HepG2 (cell line): ENCODE results near the gene ELMOD1. TPM values are rescaled to one million over a fixed set of nuclear protein-coding genes. Genes with fewer than 3 reads are reported as not detected.

Source experiments
- ATAC-seq: fragments of 200-7000 bp; cut with Tn5 transposase; 3 replicates; pipeline ENCODE4 v1.9.1; 2020; ENCODE audit warnings: mild to moderate bottlenecking, moderate library complexity
- BruUV-seq: library from RNA; stranded (reverse); fragments of 400-500 nt; replicated peaks from 2 replicates; lab custom pipeline; 2021; lab: Mats Ljungman, UMichigan
- CTCF ChIA-PET: fragments of 300-600 bp; formaldehyde crosslinking; extraction: SDS; loops from one replicate; lab custom pipeline; 2021; ENCODE audit warnings: low total read pairs, inconsistent platforms, low intra/inter-chr PET ratio; lab: Yijun Ruan, JAX
- POLR2A ChIA-PET: fragments of 350-600 bp; sonication (Branson Sonifier 250); formaldehyde crosslinking; loops from one replicate; lab custom pipeline; 2020; ENCODE audit warnings: antibody characterized with exemption, inconsistent platforms; lab: Yijun Ruan, JAX
- DNase-seq: peaks from one replicate; pipeline ENCODE4 v3.0.0-alpha.2; 2015; ENCODE audit warnings: low spot score
- FAIRE-seq: peaks from 3 replicates; lab custom pipeline; 2011; peaks lifted over from hg19 to GRCh38; lab: Jason Lieb, UNC
- H2AFZ ChIP-seq: one replicate; pipeline ENCODE4 v1.6.1; 2011; ENCODE audit warnings: low read length, inconsistent platforms
- H3K27ac ChIP-seq: fragments of 300-600 bp; 3 replicates; pipeline ENCODE4 v1.8.0; 2011; ENCODE audit warnings: mixed run types, mild to moderate bottlenecking, mixed read lengths, low read length, inconsistent platforms; ENCODE audit not compliant: insufficient read depth; ENCODE audit errors: extremely low read length
- H3K27me3 ChIP-seq, 2 experiments: fragments of 200-600 bp in 1 of 2; 2 replicates in 1 of 2; 3 replicates in 1 of 2; pipeline versions ENCODE4 v1.6.0 to v1.8.0; 2011; ENCODE audit warnings: low read length in 2 of 2, mild to moderate bottlenecking in 2 of 2, moderate library complexity in 2 of 2, inconsistent platforms in 1 of 2; ENCODE audit not compliant: insufficient read depth in 2 of 2, control insufficient read depth in 1 of 2
- H3K36me3 ChIP-seq, 2 experiments: fragments of 200-600 bp in 1 of 2; replicated peaks in 1 of 2; 2 replicates in 1 of 2; 3 replicates in 1 of 2; pipeline versions ENCODE4 v1.5.1 to v1.8.0; 2011; ENCODE audit warnings: low read length in 2 of 2, inconsistent platforms in 1 of 2; ENCODE audit not compliant: insufficient read depth in 2 of 2, control insufficient read depth in 1 of 2
- H3K4me1 ChIP-seq: 2 replicates; pipeline ENCODE4 v1.5.1; 2012; ENCODE audit warnings: low read length, inconsistent platforms; ENCODE audit not compliant: insufficient read depth
- H3K4me2 ChIP-seq: 2 replicates; pipeline ENCODE4 v1.6.0; 2011; ENCODE audit warnings: low read depth, low read length, inconsistent platforms
- H3K4me3 ChIP-seq, 3 experiments: fragments of 200-600 bp in 1 of 3; sonication (generic), shearing (Covaris generic) in 1 of 3; replicated peaks in 1 of 3; 2 replicates each; pipeline ENCODE4 v1.5.1; 2011 to 2016; ENCODE audit warnings: low read length in 3 of 3, inconsistent platforms in 2 of 3, low read depth in 2 of 3, mild to moderate bottlenecking in 2 of 3, control low read depth in 1 of 3, mixed read lengths in 1 of 3; ENCODE audit not compliant: insufficient read depth in 1 of 3
- H3K79me2 ChIP-seq: one replicate; pipeline ENCODE4 v1.6.1; 2011; ENCODE audit warnings: low read length, inconsistent platforms; ENCODE audit not compliant: insufficient read depth
- H3K9ac ChIP-seq: 2 replicates; pipeline ENCODE4 v1.6.0; 2011; ENCODE audit warnings: mild to moderate bottlenecking, low read depth, low read length, inconsistent platforms; ENCODE audit not compliant: insufficient read depth
- H3K9me3 ChIP-seq: 2 replicates; pipeline ENCODE4 v1.5.1; 2012; ENCODE audit warnings: mild to moderate bottlenecking, low read length
- H4K20me1 ChIP-seq: 2 replicates; pipeline ENCODE4 v1.6.0; 2011; ENCODE audit warnings: inconsistent platforms, mild to moderate bottlenecking, low read length, moderate library complexity; ENCODE audit not compliant: insufficient read depth
- CEBPG ChIP-seq: IDR thresholded peaks from 2 replicates; pipeline ENCODE4 v1.6.1; 2016
- MTF2 ChIP-seq: sonication (generic); formaldehyde crosslinking; IDR thresholded peaks from 2 replicates; pipeline ENCODE4 v1.5.0; 2020; ENCODE audit warnings: missing genetic modification reagents, borderline replicate concordance
- SCMH1 ChIP-seq: sonication (generic); formaldehyde crosslinking; IDR thresholded peaks from 2 replicates; pipeline ENCODE4 v1.9.0; 2021; ENCODE audit warnings: missing genetic modification reagents, mild to moderate bottlenecking, borderline replicate concordance
- SRF ChIP-seq: IDR thresholded peaks from 2 replicates; pipeline ENCODE4 v1.6.1; 2011; ENCODE audit warnings: mild to moderate bottlenecking, low read depth, low read length, moderate library complexity
- WGBS: methylation state at CpG from one replicate; pipeline ENCODE4 v1.1.6; 2017; ENCODE audit warnings: low lambda C conversion rate; 5-methylcytosine and 5-hydroxymethylcytosine counted together
- in situ Hi-C: cut with HindIII; loops from 2 replicates; pipeline ENCODE4 v1.10.0; 2017; ENCODE audit warnings: low pct_unique_long_range_greater_than_20kb; ENCODE audit not compliant: extremely low pct_ligation_motif_present
- intact Hi-C: fragments of 100-400 bp; cut with micrococcal nuclease; formaldehyde crosslinking; loops from one replicate; pipeline ENCODE4 v1.10.0; 2022; ENCODE audit not compliant: unreplicated experiment
- polyA plus RNA-seq, 8 experiments: library from polyadenylated mRNA; depleted of rRNA in 3 of 8; stranded (reverse) in 7 of 8; unstranded in 1 of 8; fragments of >200 nt; fragmentation: Illumina TruSeq in 4 of 8; extraction: Trizol in 4 of 8; gene quantifications; 2 replicates each; pipeline versions ENCODE4 v1.2.1 to v1.2.3, GENCODE V29; 2011 to 2016; ENCODE audit warnings: low read depth in 4 of 8, missing spikeins in 1 of 8, mixed read lengths in 1 of 8; ENCODE audit not compliant: insufficient read depth in 1 of 8
- total RNA-seq, 5 experiments: library from RNA; depleted of rRNA; stranded (reverse); fragments of >200 nt; fragmentation: Illumina TruSeq; extraction: Trizol; gene quantifications; 2 replicates each; pipeline ENCODE4 v1.2.3, GENCODE V29; 2016; ENCODE audit warnings: low read depth in 1 of 5
- TF ChIP-seq, protein P1 (sequence below): sonication (generic); formaldehyde crosslinking; IDR thresholded peaks from 2 replicates; pipeline ENCODE4 v1.5.0; 2020; ENCODE audit warnings: mild to moderate bottlenecking, missing genetic modification reagents, moderate library complexity
- TF ChIP-seq, protein P2 (sequence below): sonication (generic); formaldehyde crosslinking; IDR thresholded peaks from 2 replicates; pipeline ENCODE4 v1.9.0; 2022; ENCODE audit warnings: low read depth, missing genetic modification reagents
- TF ChIP-seq, protein P3 (sequence below): sonication (generic); formaldehyde crosslinking; IDR thresholded peaks from 2 replicates; pipeline ENCODE4 v1.4.0; 2020; ENCODE audit warnings: missing genetic modification reagents

Gene ELMOD1
- total and polyA plus RNA-seq, 2 of the 13 experiments (the other 11 are each of a cell fraction or from before 2014, with no cell fraction given): not detected

DNA sequence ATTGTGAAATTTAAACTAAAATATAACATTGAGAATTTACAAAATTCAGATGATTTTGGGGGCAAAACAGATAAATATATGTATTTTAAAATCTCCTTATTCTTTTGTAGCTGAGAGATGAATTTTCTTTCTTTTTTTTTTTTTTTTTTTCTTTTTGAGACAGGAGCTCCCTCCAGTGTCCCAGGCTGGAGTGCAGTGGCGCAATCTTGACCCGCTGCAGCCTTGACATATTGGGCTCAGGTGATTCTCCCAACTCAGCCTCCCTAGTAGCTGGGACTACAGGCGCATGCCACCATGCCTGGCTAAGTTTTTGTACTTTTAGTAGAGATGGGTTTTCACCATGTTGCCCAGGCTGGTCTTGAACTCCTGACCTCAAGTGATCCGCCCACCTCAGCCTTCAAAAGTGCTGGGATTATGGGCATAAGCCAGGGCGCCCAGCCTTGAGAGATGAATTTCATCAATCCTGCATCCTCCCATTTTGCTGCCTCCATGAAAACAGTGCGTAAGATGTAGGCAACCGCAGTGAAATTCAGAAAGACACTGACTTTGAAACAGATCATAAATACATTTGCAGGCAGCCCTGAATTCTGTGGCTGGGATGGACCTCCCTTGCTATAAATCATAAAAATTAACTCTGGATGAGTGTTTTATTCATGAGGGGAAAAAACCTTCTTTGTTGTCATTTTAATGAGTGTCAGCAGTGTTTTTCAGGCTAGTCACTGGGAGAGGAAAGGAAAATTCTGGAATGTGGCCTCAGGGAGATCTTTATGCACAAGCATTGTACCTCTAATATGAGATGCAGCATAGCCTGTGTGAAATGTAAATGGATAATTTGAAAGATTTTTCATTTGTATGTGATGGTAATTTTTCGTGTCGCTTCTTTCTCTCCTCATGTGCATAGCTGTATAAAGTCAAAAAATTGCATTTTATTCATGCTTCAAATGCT, 14.4 kb downstream of the ELMOD1 start:
- Histone ChIP-seq H4K20me1 (no peaks in the 10 kb centered on the region), H3K9ac (no peak overlapping the region), H3K4me2 (no peak overlapping the region), H3K4me3 (no peak overlapping the region), H3K9me3 (no peaks in the 10 kb centered on the region), H3K27ac (no peak overlapping the region), H3K36me3 (no peaks in the 10 kb centered on the region), H2AFZ (no peak overlapping the region), H3K27me3 (no peaks in the 10 kb centered on the region), H3K79me2 (no peaks in the 10 kb centered on the region), H3K4me1 (0 out of 2 replicates have a peak, but pooled peaks cover 8% of the 10 kb centered on the region)
- no TSS peak for BruUV-seq
- ChIA-PET POLR2A (no interaction called here), CTCF (no interaction called here)
- WGBS: 53% methylated on average over 9 of the region's 9 CpGs
- intact Hi-C loops (no loop called here), in situ Hi-C loops (no loop called here)
- TF ChIP-seq SRF: no peak
- no peak for TF ChIP-seq SCMH1 (CRISPR knock-in tag)
- TF ChIP-seq CEBPG: peak; percentile 40; the same call in 1 of the 2 replicates
- FAIRE-seq (no peak), ATAC-seq (no peak; the same call in 2 of the 3 replicates), DNase-seq (no peak)

DNA sequence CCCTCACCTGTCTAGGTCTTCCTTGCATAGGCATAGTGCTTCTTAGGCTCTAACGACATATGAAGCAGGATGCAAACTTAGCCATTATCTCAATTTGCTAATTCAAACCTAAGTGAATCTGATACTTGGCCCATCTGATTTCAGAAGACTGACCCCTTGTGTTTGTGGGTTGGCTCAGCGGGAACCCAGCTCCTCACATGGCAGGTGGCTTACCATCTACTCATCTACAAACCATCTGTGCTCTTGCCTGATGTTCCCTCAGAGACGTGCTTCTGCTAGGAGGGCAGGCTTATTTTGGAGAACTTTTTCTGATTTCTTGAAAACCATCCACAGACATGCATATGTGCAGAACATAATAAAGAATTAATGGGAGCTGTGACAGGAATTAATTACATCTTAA, 15.2 kb downstream of the ELMOD1 start:
- Histone ChIP-seq H3K36me3 (no peaks in the 10 kb centered on the region), H3K9me3 (no peaks in the 10 kb centered on the region)
- no peak for TF ChIP-seq MTF2 (CRISPR knock-in tag)
- TF ChIP-seq, protein P1, sequence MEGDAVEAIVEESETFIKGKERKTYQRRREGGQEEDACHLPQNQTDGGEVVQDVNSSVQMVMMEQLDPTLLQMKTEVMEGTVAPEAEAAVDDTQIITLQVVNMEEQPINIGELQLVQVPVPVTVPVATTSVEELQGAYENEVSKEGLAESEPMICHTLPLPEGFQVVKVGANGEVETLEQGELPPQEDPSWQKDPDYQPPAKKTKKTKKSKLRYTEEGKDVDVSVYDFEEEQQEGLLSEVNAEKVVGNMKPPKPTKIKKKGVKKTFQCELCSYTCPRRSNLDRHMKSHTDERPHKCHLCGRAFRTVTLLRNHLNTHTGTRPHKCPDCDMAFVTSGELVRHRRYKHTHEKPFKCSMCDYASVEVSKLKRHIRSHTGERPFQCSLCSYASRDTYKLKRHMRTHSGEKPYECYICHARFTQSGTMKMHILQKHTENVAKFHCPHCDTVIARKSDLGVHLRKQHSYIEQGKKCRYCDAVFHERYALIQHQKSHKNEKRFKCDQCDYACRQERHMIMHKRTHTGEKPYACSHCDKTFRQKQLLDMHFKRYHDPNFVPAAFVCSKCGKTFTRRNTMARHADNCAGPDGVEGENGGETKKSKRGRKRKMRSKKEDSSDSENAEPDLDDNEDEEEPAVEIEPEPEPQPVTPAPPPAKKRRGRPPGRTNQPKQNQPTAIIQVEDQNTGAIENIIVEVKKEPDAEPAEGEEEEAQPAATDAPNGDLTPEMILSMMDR (CRISPR knock-in tag): 0 out of 2 replicates have a peak, but pooled peaks have one; percentile 12
- TF ChIP-seq, protein P2, sequence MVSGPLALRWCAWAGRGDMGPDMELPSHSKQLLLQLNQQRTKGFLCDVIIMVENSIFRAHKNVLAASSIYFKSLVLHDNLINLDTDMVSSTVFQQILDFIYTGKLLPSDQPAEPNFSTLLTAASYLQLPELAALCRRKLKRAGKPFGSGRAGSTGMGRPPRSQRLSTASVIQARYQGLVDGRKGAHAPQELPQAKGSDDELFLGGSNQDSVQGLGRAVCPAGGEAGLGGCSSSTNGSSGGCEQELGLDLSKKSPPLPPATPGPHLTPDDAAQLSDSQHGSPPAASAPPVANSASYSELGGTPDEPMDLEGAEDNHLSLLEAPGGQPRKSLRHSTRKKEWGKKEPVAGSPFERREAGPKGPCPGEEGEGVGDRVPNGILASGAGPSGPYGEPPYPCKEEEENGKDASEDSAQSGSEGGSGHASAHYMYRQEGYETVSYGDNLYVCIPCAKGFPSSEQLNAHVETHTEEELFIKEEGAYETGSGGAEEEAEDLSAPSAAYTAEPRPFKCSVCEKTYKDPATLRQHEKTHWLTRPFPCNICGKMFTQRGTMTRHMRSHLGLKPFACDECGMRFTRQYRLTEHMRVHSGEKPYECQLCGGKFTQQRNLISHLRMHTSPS: no peak
- TF ChIP-seq, protein P3, sequence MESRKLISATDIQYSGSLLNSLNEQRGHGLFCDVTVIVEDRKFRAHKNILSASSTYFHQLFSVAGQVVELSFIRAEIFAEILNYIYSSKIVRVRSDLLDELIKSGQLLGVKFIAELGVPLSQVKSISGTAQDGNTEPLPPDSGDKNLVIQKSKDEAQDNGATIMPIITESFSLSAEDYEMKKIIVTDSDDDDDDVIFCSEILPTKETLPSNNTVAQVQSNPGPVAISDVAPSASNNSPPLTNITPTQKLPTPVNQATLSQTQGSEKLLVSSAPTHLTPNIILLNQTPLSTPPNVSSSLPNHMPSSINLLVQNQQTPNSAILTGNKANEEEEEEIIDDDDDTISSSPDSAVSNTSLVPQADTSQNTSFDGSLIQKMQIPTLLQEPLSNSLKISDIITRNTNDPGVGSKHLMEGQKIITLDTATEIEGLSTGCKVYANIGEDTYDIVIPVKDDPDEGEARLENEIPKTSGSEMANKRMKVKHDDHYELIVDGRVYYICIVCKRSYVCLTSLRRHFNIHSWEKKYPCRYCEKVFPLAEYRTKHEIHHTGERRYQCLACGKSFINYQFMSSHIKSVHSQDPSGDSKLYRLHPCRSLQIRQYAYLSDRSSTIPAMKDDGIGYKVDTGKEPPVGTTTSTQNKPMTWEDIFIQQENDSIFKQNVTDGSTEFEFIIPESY: peak; percentile 45; the same call in 1 of the 2 replicates
- TF ChIP-seq, all 625 proteins: peak for 2
- BruUV-seq: no TSS peak
- Histone ChIP-seq H2AFZ (no peak overlapping the region), H3K27ac (no peak overlapping the region), H4K20me1 (no peaks in the 10 kb centered on the region), H3K4me2 (no peak overlapping the region), H3K9ac (no peak overlapping the region), H3K27me3 (no peaks in the 10 kb centered on the region), H3K79me2 (no peaks in the 10 kb centered on the region), H3K4me1 (0 out of 2 replicates have a peak, but pooled peaks cover 8% of the 10 kb centered on the region), H3K4me3 (no peak overlapping the region)
- ATAC-seq (no peak), FAIRE-seq (no peak), DNase-seq (no peak)
- in situ Hi-C loops (no loop called here), intact Hi-C loops (no loop called here)
- CTCF ChIA-PET: no interaction called here
- 43% methylated on average over 3 of the region's 3 CpGs for WGBS
- POLR2A ChIA-PET: no interaction called here
